ENCODE data around the gene RSPRY1. TPM values are rescaled to one million over a fixed set of nuclear protein-coding genes. Genes with fewer than 3 reads are reported as not detected.

RSPRY1 gene
- total and polyA plus RNA-seq, 2 donors from 2014 or later = 14.4 to 32.2 TPM

GRCh38 chr16:57151369-57151768, 34.8 kb upstream of the RSPRY1 start:
- Histone ChIP-seq H3K36me3 (ENCODE audit: control insufficient read depth in 2 of 3, insufficient read depth in 3 of 3, low read length in 3 of 3) (peaks cover 9 to 37% (median 21%) of the 10 kb centered on the region in 3 donors), H3K9me3 (ENCODE audit: control insufficient read depth in 2 of 3, insufficient read depth in 1 of 3, low read length in 3 of 3) (no peaks in the 10 kb centered on the region), H3K9ac (ENCODE audit: low read length in 3 of 3) (no peak overlapping the region), H3K27me3 (ENCODE audit: control insufficient read depth, insufficient read depth, low read length) (no peaks in the 10 kb centered on the region), H3K4me1 (ENCODE audit: control insufficient read depth in 2 of 3, insufficient read depth in 2 of 3, low read depth in 1 of 3, low read length in 3 of 3) (peaks cover 0 to 25% (median 22%) of the 10 kb centered on the region in 3 donors), H3K27ac (ENCODE audit: low read depth in 2 of 2, low read length in 2 of 2) (peak overlapping the region in 1 of 2 donors; percentile 2), H3K4me3 (ENCODE audit: low read length in 3 of 3) (no peak overlapping the region)
- intact Hi-C loops (cut with DNase I) = no loop called here
- FAIRE-seq = no peak
- DNase-seq = no peak
- no peak for TF ChIP-seq CTCF (IDR thresholded peaks at IDR 0.05; ENCODE audit: borderline replicate concordance, extremely low read depth, insufficient read depth)

GRCh38 chr16:57152096-57153093, 33.7 kb upstream of the RSPRY1 start:
- Histone ChIP-seq H3K4me3 (ENCODE audit: low read length in 3 of 3) (no peak overlapping the region), H3K27me3 (ENCODE audit: control insufficient read depth, insufficient read depth, low read length) (no peaks in the 10 kb centered on the region), H3K9ac (ENCODE audit: low read length in 3 of 3) (no peak overlapping the region), H3K4me1 (ENCODE audit: control insufficient read depth in 2 of 3, insufficient read depth in 2 of 3, low read depth in 1 of 3, low read length in 3 of 3) (peaks cover 0 to 18% (median 15%) of the 10 kb centered on the region in 3 donors), H3K27ac (ENCODE audit: low read depth in 2 of 2, low read length in 2 of 2) (no peak overlapping the region), H3K36me3 (ENCODE audit: control insufficient read depth in 2 of 3, insufficient read depth in 3 of 3, low read length in 3 of 3) (peaks cover 9 to 38% (median 24%) of the 10 kb centered on the region in 3 donors), H3K9me3 (ENCODE audit: control insufficient read depth in 2 of 3, insufficient read depth in 1 of 3, low read length in 3 of 3) (no peaks in the 10 kb centered on the region)
- intact Hi-C loops (cut with DNase I) = no loop called here
- FAIRE-seq (no peak), DNase-seq (peak in 2 of 5 donors; percentile 59 to 61)
- no peak for TF ChIP-seq CTCF (IDR thresholded peaks at IDR 0.05; ENCODE audit: borderline replicate concordance, extremely low read depth, insufficient read depth)

- no peak for FAIRE-seq
- intact Hi-C loops (cut with DNase I) = no loop called here
- Histone ChIP-seq H3K4me3 (ENCODE audit: low read length in 3 of 3) (no peak overlapping the region), H3K36me3 (ENCODE audit: control insufficient read depth in 2 of 3, insufficient read depth in 3 of 3, low read length in 3 of 3) (peaks cover 9 to 38% (median 24%) of the 10 kb centered on the region in 3 donors), H3K9ac (ENCODE audit: low read length in 3 of 3) (no peak overlapping the region), H3K9me3 (ENCODE audit: control insufficient read depth in 2 of 3, insufficient read depth in 1 of 3, low read length in 3 of 3) (no peaks in the 10 kb centered on the region), H3K27me3 (ENCODE audit: control insufficient read depth, insufficient read depth, low read length) (no peaks in the 10 kb centered on the region), H3K4me1 (ENCODE audit: control insufficient read depth in 2 of 3, insufficient read depth in 2 of 3, low read depth in 1 of 3, low read length in 3 of 3) (peaks cover 0 to 10% (median 6%) of the 10 kb centered on the region in 3 donors), H3K27ac (ENCODE audit: low read depth in 2 of 2, low read length in 2 of 2) (no peak overlapping the region)
- DNase-seq = no peak
- no peak for TF ChIP-seq CTCF (IDR thresholded peaks at IDR 0.05; ENCODE audit: borderline replicate concordance, extremely low read depth, insufficient read depth)
These were observed 32.3 kb upstream of the RSPRY1 start for GRCh38 chr16:57153841-57154240.
